Neuronal stem cell (in vitro differentiated cells): ENCODE measurements around the gene TMEM130.

Experiments used
- DNase-seq: peaks from one replicate; pipeline ENCODE4 v3.0.0-alpha.2; 2013; ENCODE audit warnings: low spot score
- H2AFZ ChIP-seq: one replicate; pipeline ENCODE4 v1.6.1; 2013; ENCODE audit warnings: mild to moderate bottlenecking, low read length, inconsistent platforms
- H2AK5ac ChIP-seq: 2 replicates; pipeline ENCODE4 v1.6.1; 2013; ENCODE audit warnings: low read depth, mild to moderate bottlenecking, inconsistent platforms, low read length, moderate library complexity, mixed read lengths
- H2BK120ac ChIP-seq: 2 replicates; pipeline ENCODE4 v1.6.1; 2013; ENCODE audit warnings: low read depth, mild to moderate bottlenecking, inconsistent platforms, low read length, moderate library complexity, mixed read lengths
- H2BK12ac ChIP-seq: one replicate; pipeline ENCODE4 v1.6.1; 2013; ENCODE audit warnings: low read length, inconsistent platforms
- H2BK15ac ChIP-seq: 2 replicates; pipeline ENCODE4 v1.6.1; 2013; ENCODE audit warnings: mild to moderate bottlenecking, low read length, inconsistent platforms, mixed read lengths
- H2BK5ac ChIP-seq: one replicate; pipeline ENCODE4 v1.6.1; 2013; ENCODE audit warnings: inconsistent platforms, mild to moderate bottlenecking, low read length, moderate library complexity
- H3K14ac ChIP-seq: one replicate; pipeline ENCODE4 v1.6.1; 2013; ENCODE audit warnings: low read length, inconsistent platforms
- H3K18ac ChIP-seq: 2 replicates; pipeline ENCODE4 v1.6.1; 2013; ENCODE audit warnings: low read length, inconsistent platforms
- H3K23ac ChIP-seq: 2 replicates; pipeline ENCODE4 v1.6.1; 2013; ENCODE audit warnings: low read depth, mild to moderate bottlenecking, mixed read lengths, low read length, inconsistent platforms; ENCODE audit not compliant: poor library complexity
- H3K27ac ChIP-seq: replicated peaks from 3 replicates; pipeline ENCODE4 v1.5.1; 2013; ENCODE audit warnings: low read length, inconsistent platforms
- H3K27me3 ChIP-seq, 3 experiments: 2 replicates each; pipeline ENCODE4 v1.6.1; 2013; ENCODE audit warnings: low read length in 3 of 3, mild to moderate bottlenecking in 2 of 3, inconsistent platforms in 1 of 3, low read depth in 1 of 3, mixed read lengths in 1 of 3, moderate library complexity in 1 of 3; ENCODE audit not compliant: control insufficient read depth in 3 of 3, insufficient read depth in 3 of 3
- H3K36me3 ChIP-seq, 2 donors: replicated peaks in 1 of 2; 2 replicates each; pipeline ENCODE4 v1.6.1; 2013; ENCODE audit warnings: low read length in 2 of 2; ENCODE audit not compliant: control insufficient read depth in 2 of 2, insufficient read depth in 2 of 2
- H3K4ac ChIP-seq: 2 replicates; pipeline ENCODE4 v1.6.1; 2013; ENCODE audit warnings: inconsistent platforms, mild to moderate bottlenecking, low read length, moderate library complexity
- H3K4me1 ChIP-seq, 2 donors: 1 replicate in 1 of 2; 2 replicates in 1 of 2; pipeline ENCODE4 v1.6.1; 2013; ENCODE audit warnings: low read length in 2 of 2, low read depth in 1 of 2; ENCODE audit not compliant: control insufficient read depth in 2 of 2, insufficient read depth in 1 of 2
- H3K4me2 ChIP-seq: one replicate; pipeline ENCODE4 v1.6.1; 2013; ENCODE audit warnings: mild to moderate bottlenecking, low read length, inconsistent platforms; ENCODE audit not compliant: insufficient read depth, poor library complexity, severe bottlenecking
- H3K4me3 ChIP-seq, 2 donors: 2 replicates each; pipeline ENCODE4 v1.5.1; 2013; ENCODE audit warnings: low read length in 2 of 2, mild to moderate bottlenecking in 2 of 2, inconsistent platforms in 1 of 2, moderate library complexity in 1 of 2
- H3K79me1 ChIP-seq: one replicate; pipeline ENCODE4 v1.6.1; 2013; ENCODE audit warnings: low read depth, mild to moderate bottlenecking, inconsistent platforms, low read length, moderate library complexity
- H3K9ac ChIP-seq: one replicate; pipeline ENCODE4 v1.6.1; 2013; ENCODE audit warnings: mild to moderate bottlenecking, low read depth, low read length, inconsistent platforms; ENCODE audit not compliant: poor library complexity
- H3K9me3 ChIP-seq, 2 donors: replicated peaks in 1 of 2; 2 replicates each; pipeline versions ENCODE3 to v1.6.1; 2013; ENCODE audit warnings: low read length in 2 of 2, mild to moderate bottlenecking in 2 of 2, inconsistent platforms in 1 of 2, low read depth in 1 of 2, mixed read lengths in 1 of 2, moderate library complexity in 1 of 2; ENCODE audit not compliant: control insufficient read depth in 2 of 2, insufficient read depth in 1 of 2
- H4K8ac ChIP-seq: one replicate; pipeline ENCODE4 v1.6.1; 2013; ENCODE audit warnings: low read depth, mild to moderate bottlenecking, inconsistent platforms, low read length, moderate library complexity
- H4K91ac ChIP-seq: one replicate; pipeline ENCODE4 v1.6.1; 2013; ENCODE audit warnings: low read length, low read depth, mild to moderate bottlenecking, inconsistent platforms; ENCODE audit not compliant: poor library complexity
- WGBS, 2 donors: extraction: QIAGEN DNeasy Blood & Tissue Kit; methylation state at CpG; one replicate each; pipeline ENCODE4 v1.1.7; 2013; ENCODE audit warnings: missing lambda C conversion rate in 2 of 2, mixed read lengths in 1 of 2; ENCODE audit not compliant: insufficient read length in 2 of 2, insufficient replicate concordance in 1 of 2; ENCODE audit errors: extremely low coverage in 2 of 2; 5-methylcytosine and 5-hydroxymethylcytosine counted together

Gene TMEM130

DNA sequence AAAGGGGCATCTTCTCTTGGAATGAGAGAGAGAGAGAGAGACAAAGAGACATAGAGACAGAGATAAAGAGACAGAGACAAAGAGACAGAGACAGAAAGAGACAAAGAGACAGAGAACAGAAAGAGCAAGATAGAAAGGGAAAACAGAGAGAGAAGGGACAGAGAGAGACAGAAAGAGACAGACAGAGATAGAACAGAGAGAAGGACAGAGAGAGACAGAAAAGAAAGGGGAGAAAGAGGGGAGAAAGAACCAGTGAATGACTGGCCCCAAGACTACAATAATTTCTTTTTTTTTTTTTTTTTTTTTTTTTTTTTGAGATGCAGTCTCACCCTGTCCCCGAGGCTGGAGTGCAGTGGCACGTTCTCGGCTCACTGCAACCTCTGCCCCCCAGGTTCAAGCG lies 7.6 kb downstream of the TMEM130 start:
- Histone ChIP-seq H2BK5ac (no peak overlapping the region), H3K4me1 (peaks cover 2 to 3% of the 10 kb centered on the region in 2 donors), H3K27ac (no peak overlapping the region), H3K79me1 (no peaks in the 10 kb centered on the region), H3K4ac (no peak overlapping the region), H2AK5ac (no peak overlapping the region), H3K36me3 (no peaks in the 10 kb centered on the region), H2BK15ac (no peak overlapping the region), H3K9me3 (no peaks in the 10 kb centered on the region), H3K18ac (no peak overlapping the region), H4K91ac (no peak overlapping the region), H3K4me2 (no peak overlapping the region), H3K4me3 (no peak overlapping the region), H3K23ac (no peak overlapping the region), H3K14ac (no peak overlapping the region), H2BK12ac (no peak overlapping the region), H4K8ac (no peak overlapping the region), H2AFZ (no peak overlapping the region), H3K27me3 (peaks cover 0 to 7% (median 0%) of the 10 kb centered on the region in 3 experiments), H2BK120ac (no peak overlapping the region), H3K9ac (no peak overlapping the region)
- no CpG with 5 or more reads among the region's 4 CpGs for WGBS, 2 donors
- DNase-seq: no peak

DNA sequence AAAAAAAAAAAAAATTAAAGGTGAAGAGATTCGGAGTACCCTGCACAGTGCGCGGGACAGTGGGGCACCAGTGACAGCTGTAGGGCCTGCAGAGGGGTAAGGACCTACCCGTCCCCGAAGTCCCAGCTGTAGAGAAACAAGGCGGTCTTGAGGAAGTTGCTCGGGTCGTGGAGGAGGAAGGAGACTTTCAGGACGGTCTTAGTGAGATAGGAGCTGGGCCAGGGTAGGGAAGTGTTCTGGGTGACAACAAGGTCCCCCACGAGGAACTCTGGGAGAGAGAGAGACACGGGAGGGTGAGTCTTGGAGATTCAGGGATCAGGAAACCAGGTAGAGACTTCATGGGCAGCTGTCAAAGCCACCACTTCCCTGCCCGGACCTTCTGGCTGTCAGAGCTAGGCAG lies 9.7 kb downstream of the TMEM130 start:
- Histone ChIP-seq H2BK15ac (no peak overlapping the region), H3K9ac (peak overlapping the region; percentile 34), H3K9me3 (no peaks in the 10 kb centered on the region), H2BK12ac (no peak overlapping the region), H3K4me3 (no peak overlapping the region), H3K23ac (no peak overlapping the region), H3K27me3 (peaks cover 0 to 3% (median 0%) of the 10 kb centered on the region in 3 experiments), H2BK120ac (no peak overlapping the region), H2BK5ac (no peak overlapping the region), H3K27ac (no peak overlapping the region), H4K8ac (no peak overlapping the region), H3K4me1 (peaks cover 0 to 2% of the 10 kb centered on the region in 2 donors), H3K4ac (no peak overlapping the region), H2AFZ (no peak overlapping the region), H3K14ac (no peak overlapping the region), H3K36me3 (no peaks in the 10 kb centered on the region), H3K4me2 (no peak overlapping the region), H2AK5ac (peak overlapping the region; percentile 61), H3K79me1 (no peaks in the 10 kb centered on the region), H3K18ac (no peak overlapping the region), H4K91ac (no peak overlapping the region)
- no peak for DNase-seq
- WGBS, 2 donors: no CpG with 5 or more reads among the region's 12 CpGs

DNA sequence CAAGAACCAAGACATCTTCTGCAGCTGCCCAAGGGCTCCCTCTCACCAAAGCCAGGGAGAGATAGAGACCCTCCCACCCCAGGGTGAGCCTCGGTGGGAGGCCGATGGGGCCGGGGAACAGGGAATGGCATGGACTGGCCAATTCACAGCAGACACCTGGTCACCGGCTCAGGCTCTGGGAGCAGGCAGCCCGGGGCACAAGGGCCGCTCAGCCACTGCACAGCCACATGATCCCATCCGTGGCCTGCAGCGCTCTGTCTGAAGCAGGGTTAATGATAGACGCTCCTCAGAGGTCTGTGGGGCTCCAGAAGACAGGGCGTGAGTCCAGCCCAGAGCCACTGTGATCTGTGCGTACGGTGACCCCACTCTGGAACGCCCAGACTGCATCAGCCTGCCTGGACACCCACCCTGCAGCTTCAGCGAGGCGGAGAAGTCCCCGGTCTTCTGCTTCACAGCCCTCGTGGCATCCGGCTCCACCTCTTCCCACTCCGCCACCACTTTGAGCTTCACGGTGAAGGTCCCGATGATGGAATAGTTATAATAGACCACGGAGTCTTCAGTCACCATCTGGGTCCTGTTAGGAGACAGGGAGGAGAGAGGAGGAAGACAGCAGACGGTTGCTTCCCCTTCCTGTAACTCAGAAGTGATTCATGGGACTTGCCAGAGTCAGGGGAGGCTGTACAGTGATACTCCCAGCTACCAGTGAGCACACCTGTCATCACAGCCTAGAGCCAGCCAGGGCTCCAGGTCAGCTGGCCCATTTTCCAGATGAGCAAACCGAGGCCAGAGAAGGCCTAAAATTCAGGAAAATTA lies 14.0 kb downstream of the TMEM130 start:
- Histone ChIP-seq H2BK12ac (peak overlapping the region; percentile 14), H2AFZ (no peak overlapping the region), H3K4me1 (peaks cover 0 to 7% of the 10 kb centered on the region in 2 donors), H3K36me3 (peaks cover 0 to 2% of the 10 kb centered on the region in 2 donors), H2BK5ac (no peak overlapping the region), H3K4ac (no peak overlapping the region), H4K91ac (no peak overlapping the region), H3K27me3 (no peaks in the 10 kb centered on the region), H3K23ac (no peak overlapping the region), H3K4me3 (no peak overlapping the region), H4K8ac (no peak overlapping the region), H3K79me1 (no peaks in the 10 kb centered on the region), H3K14ac (no peak overlapping the region), H3K9me3 (peaks cover 0 to 3% of the 10 kb centered on the region in 2 donors), H3K9ac (no peak overlapping the region), H3K4me2 (no peak overlapping the region), H2BK15ac (no peak overlapping the region), H2BK120ac (peak overlapping the region; percentile 19), H2AK5ac (peak overlapping the region; percentile 66), H3K27ac (no peak overlapping the region), H3K18ac (peak overlapping the region; percentile 59)
- no CpG with 5 or more reads among the region's 24 CpGs for WGBS, 2 donors
- DNase-seq: no peak

DNA sequence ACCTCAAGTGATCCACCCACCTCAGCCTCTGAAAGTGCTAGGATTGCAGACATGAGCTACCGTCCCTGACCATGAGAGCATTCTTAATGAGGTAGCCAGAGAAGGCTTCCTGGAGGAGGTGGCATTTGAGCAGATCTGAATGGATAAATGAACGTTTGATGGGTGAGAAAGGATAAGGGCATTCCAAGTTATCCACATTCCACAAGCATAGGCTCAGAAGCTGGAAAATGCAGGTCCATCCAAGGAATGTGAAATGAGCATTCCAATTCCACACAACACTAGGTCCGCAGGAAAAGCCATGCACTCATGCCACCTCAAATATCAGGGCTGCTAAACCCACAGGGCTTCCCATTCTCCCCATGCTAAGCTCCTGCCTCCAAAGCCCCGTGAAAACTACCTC lies 17.0 kb downstream of the TMEM130 start:
- no peak overlapping the region for H3K4ac ChIP-seq
- no peak overlapping the region for H2AFZ ChIP-seq
- no peak overlapping the region for H3K23ac ChIP-seq
- H2BK120ac ChIP-seq: no peak overlapping the region
- DNase-seq: no peak
- no peak overlapping the region for H3K4me2 ChIP-seq
- H3K4me1 ChIP-seq: peaks cover 0 to 7% of the 10 kb centered on the region in 2 donors
- no peak overlapping the region for H3K4me3 ChIP-seq
- H3K18ac ChIP-seq: no peak overlapping the region
- no peak overlapping the region for H2BK12ac ChIP-seq
- H2BK5ac ChIP-seq: no peak overlapping the region
- H3K27ac ChIP-seq: no peak overlapping the region
- H3K14ac ChIP-seq: no peak overlapping the region
- no peak overlapping the region for H4K8ac ChIP-seq
- H3K27me3 ChIP-seq: no peaks in the 10 kb centered on the region
- H3K9me3 ChIP-seq: peaks cover 4 to 23% of the 10 kb centered on the region in 2 donors
- no peaks in the 10 kb centered on the region for H3K79me1 ChIP-seq
- peaks cover 0 to 7% of the 10 kb centered on the region in 2 donors for H3K36me3 ChIP-seq
- no peak overlapping the region for H4K91ac ChIP-seq
- no peak overlapping the region for H3K9ac ChIP-seq
- H2BK15ac ChIP-seq: no peak overlapping the region
- no CpG with 5 or more reads among the region's 4 CpGs for WGBS, 2 donors
- H2AK5ac ChIP-seq: no peak overlapping the region
